ENCODE measurements around the gene LIMD2. TPM values are rescaled to one million over a fixed set of nuclear protein-coding genes. Genes with fewer than 3 reads are reported as not detected.

Gene LIMD2
- total and polyA plus RNA-seq, 4 donors = 26.4 to 69.5 (median 30.5) TPM

GRCh38 chr17:63681530-63681929 lies 18.4 kb downstream of the LIMD2 start:
- DNase-seq (no peak), ATAC-seq (ENCODE audit: insufficient read depth, low FRiP score) (no peak)
- peak overlapping the region in 1 of 2 donors; percentile 83 for H3K27ac ChIP-seq (ENCODE audit: low read depth in 1 of 2, low read length in 1 of 2)
- peaks cover 12 to 32% (median 18%) of the 10 kb centered on the region in 4 donors for H3K36me3 ChIP-seq (ENCODE audit: control insufficient read depth in 4 of 4, insufficient read depth in 4 of 4, low read length in 4 of 4)
- H3K4me1 ChIP-seq (ENCODE audit: control insufficient read depth in 5 of 5, insufficient read depth in 5 of 5, low read length in 5 of 5) = peaks cover 0 to 16% (median 11%) of the 10 kb centered on the region in 5 donors
- no peak for TF ChIP-seq CTCF (IDR thresholded peaks at IDR 0.05; ENCODE audit: control extremely low read depth, extremely low read depth)
- 68 to 87% methylated on average over 8 of the region's 8 CpGs for WGBS, 2 donors
- no peak overlapping the region for H3K4me3 ChIP-seq
- no peaks in the 10 kb centered on the region for H3K9me3 ChIP-seq (ENCODE audit: control insufficient read depth in 4 of 4, insufficient read depth in 3 of 4, low read length in 3 of 4)
- no peaks in the 10 kb centered on the region for H3K27me3 ChIP-seq (ENCODE audit: control insufficient read depth in 3 of 3, insufficient read depth in 3 of 3, low read length in 2 of 3)
- no peak overlapping the region for H3K9ac ChIP-seq (ENCODE audit: insufficient read depth in 1 of 2, low read length in 2 of 2)

GRCh38 chr17:63680700-63681099 lies 19.2 kb downstream of the LIMD2 start:
- H3K36me3 ChIP-seq (ENCODE audit: control insufficient read depth in 4 of 4, insufficient read depth in 4 of 4, low read length in 4 of 4) = peaks cover 10 to 32% (median 16%) of the 10 kb centered on the region in 4 donors
- no peak for DNase-seq
- no peaks in the 10 kb centered on the region for H3K27me3 ChIP-seq (ENCODE audit: control insufficient read depth in 3 of 3, insufficient read depth in 3 of 3, low read length in 2 of 3)
- WGBS, 2 donors = 67 to 82% methylated on average over 1 of the region's 1 CpG
- no peak overlapping the region for H3K9ac ChIP-seq (ENCODE audit: insufficient read depth in 1 of 2, low read length in 2 of 2)
- peaks cover 5 to 18% (median 18%) of the 10 kb centered on the region in 5 donors for H3K4me1 ChIP-seq (ENCODE audit: control insufficient read depth in 5 of 5, insufficient read depth in 5 of 5, low read length in 5 of 5)
- no peaks in the 10 kb centered on the region for H3K9me3 ChIP-seq (ENCODE audit: control insufficient read depth in 4 of 4, insufficient read depth in 3 of 4, low read length in 3 of 4)
- no peak for ATAC-seq (ENCODE audit: insufficient read depth, low FRiP score)
- no peak overlapping the region for H3K27ac ChIP-seq (ENCODE audit: low read depth in 1 of 2, low read length in 1 of 2)
- no peak overlapping the region for H3K4me3 ChIP-seq
- TF ChIP-seq CTCF (IDR thresholded peaks at IDR 0.05; ENCODE audit: control extremely low read depth, extremely low read depth) = no peak

- peaks cover 7 to 34% (median 13%) of the 10 kb centered on the region in 4 donors for H3K36me3 ChIP-seq (ENCODE audit: control insufficient read depth in 4 of 4, insufficient read depth in 4 of 4, low read length in 4 of 4)
- peaks cover 15 to 27% (median 22%) of the 10 kb centered on the region in 5 donors for H3K4me1 ChIP-seq (ENCODE audit: control insufficient read depth in 5 of 5, insufficient read depth in 5 of 5, low read length in 5 of 5)
These were observed 20.7 kb downstream of the LIMD2 start for GRCh38 chr17:63679214-63679613.

More at GRCh38 chr17:63679214-63679613, 20.7 kb downstream of the LIMD2 start:
- Histone ChIP-seq H3K27me3 (ENCODE audit: control insufficient read depth in 3 of 3, insufficient read depth in 3 of 3, low read length in 2 of 3) (no peaks in the 10 kb centered on the region), H3K27ac (ENCODE audit: low read depth in 1 of 2, low read length in 1 of 2) (no peak overlapping the region), H3K4me3 (no peak overlapping the region), H3K9ac (ENCODE audit: insufficient read depth in 1 of 2, low read length in 2 of 2) (no peak overlapping the region), H3K9me3 (ENCODE audit: control insufficient read depth in 4 of 4, insufficient read depth in 3 of 4, low read length in 3 of 4) (no peaks in the 10 kb centered on the region)
- TF ChIP-seq CTCF (IDR thresholded peaks at IDR 0.05; ENCODE audit: control extremely low read depth, extremely low read depth) = no peak
- 97 to 98% methylated on average over 5 of the region's 5 CpGs for WGBS, 2 donors
- ATAC-seq (ENCODE audit: insufficient read depth, low FRiP score) (no peak), DNase-seq (no peak)

Measured in lung (tissue), 12 donors.